Measurements from ENCODE around the gene PTPRK.

PTPRK gene

DNA sequence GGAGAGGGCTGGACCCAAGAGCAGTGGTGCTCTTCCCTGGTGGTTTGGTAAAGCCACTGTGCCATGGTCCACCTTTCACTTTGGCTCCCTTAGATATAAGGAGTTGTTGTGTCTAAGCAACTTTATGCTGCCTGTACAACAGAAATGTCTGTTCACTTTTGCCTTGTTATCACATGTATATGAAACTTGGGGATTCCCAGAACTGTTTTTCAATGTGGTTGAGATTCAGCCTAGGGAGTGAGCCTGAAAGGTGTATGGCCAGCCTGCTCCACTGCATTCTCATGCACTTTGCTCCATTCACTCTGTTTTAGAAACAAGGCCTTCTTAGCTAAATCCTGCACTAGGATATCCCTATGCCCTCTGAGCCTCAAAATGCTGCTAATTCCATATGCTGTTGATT lies 385.1 kb downstream of the PTPRK start:
- H3K9me3 ChIP-seq: no peaks in the 10 kb centered on the region
- no peaks in the 10 kb centered on the region for H3K27me3 ChIP-seq
- no peak for TF ChIP-seq CTCF (IDR thresholded peaks at IDR 0.05; ENCODE audit: low read depth, low read length)
- no peak overlapping the region for H3K4me3 ChIP-seq (ENCODE audit: low read depth, low read length)
- no peaks in the 10 kb centered on the region for H3K36me3 ChIP-seq
- DNase-seq: no peak
- peaks cover 23% of the 10 kb centered on the region for H3K4me1 ChIP-seq

- Histone ChIP-seq H3K9me3 (no peaks in the 10 kb centered on the region), H3K4me1 (peaks cover 2% of the 10 kb centered on the region; the same call in 1 of the 2 replicates), H3K4me3 (ENCODE audit: low read depth, low read length) (no peak overlapping the region), H3K27me3 (no peaks in the 10 kb centered on the region), H3K36me3 (no peaks in the 10 kb centered on the region)
- no peak for TF ChIP-seq CTCF (IDR thresholded peaks at IDR 0.05; ENCODE audit: low read depth, low read length)
- DNase-seq: no peak
Measured at GRCh38 chr6:128131566-128131965, 388.8 kb downstream of the PTPRK start.

GRCh38 chr6:128131036-128131435 lies 389.4 kb downstream of the PTPRK start:
- Histone ChIP-seq H3K9me3 (no peaks in the 10 kb centered on the region), H3K27me3 (no peaks in the 10 kb centered on the region), H3K4me3 (ENCODE audit: low read depth, low read length) (no peak overlapping the region), H3K4me1 (0 out of 2 replicates have a peak, but pooled peaks cover 2% of the 10 kb centered on the region), H3K36me3 (no peaks in the 10 kb centered on the region)
- TF ChIP-seq CTCF (IDR thresholded peaks at IDR 0.05; ENCODE audit: low read depth, low read length): no peak
- no peak for DNase-seq

- peaks cover 8% of the 10 kb centered on the region for H3K4me1 ChIP-seq
- no peak overlapping the region for H3K4me3 ChIP-seq (ENCODE audit: low read depth, low read length)
- no peak for TF ChIP-seq CTCF (IDR thresholded peaks at IDR 0.05; ENCODE audit: low read depth, low read length)
- H3K36me3 ChIP-seq: no peaks in the 10 kb centered on the region
- H3K27me3 ChIP-seq: no peaks in the 10 kb centered on the region
- DNase-seq: no peak
- no peaks in the 10 kb centered on the region for H3K9me3 ChIP-seq
Measured at GRCh38 chr6:128129679-128130078, 390.7 kb downstream of the PTPRK start.

DNA sequence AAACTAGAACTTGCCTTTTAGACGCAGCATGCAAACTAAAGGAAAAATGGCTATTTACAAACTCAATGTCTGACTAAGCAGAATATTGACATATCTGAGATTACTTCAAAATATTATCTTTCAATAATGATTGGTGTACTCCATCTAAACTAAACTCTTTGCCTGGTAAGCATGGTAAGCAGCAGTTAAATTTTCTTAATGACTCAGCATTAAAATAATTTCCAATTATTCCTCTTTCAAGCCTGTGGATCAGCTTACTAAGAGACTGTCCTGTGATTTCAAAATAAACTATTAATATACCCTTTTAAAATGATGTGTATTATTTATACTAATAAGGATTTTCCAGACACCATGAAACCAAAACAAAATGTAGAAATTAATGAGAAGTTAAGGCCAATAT lies 392.7 kb downstream of the PTPRK start:
- Histone ChIP-seq H3K4me1 (peaks cover 8% of the 10 kb centered on the region), H3K27me3 (no peaks in the 10 kb centered on the region), H3K36me3 (no peaks in the 10 kb centered on the region), H3K4me3 (ENCODE audit: low read depth, low read length) (no peak overlapping the region), H3K9me3 (no peaks in the 10 kb centered on the region)
- no peak for DNase-seq
- no peak for TF ChIP-seq CTCF (IDR thresholded peaks at IDR 0.05; ENCODE audit: low read depth, low read length)

DNA sequence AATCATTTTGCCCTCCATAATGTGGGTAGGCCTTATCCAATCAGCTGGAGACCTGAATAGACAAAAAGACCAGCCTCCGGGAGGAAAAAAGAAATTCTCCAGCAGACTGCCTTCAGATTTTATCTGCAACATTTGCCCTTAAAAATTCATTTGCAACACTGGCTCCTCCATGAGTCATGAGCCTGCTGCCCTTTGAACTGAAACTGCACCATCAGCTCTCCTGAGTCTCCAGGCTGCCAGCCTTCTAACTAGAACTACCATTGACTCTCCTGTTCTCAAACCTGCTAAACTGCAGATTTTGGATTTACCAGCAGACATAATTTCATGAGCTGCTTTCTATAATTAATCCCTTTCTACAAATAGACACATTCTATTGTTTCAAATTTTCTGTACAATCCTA lies 395.7 kb downstream of the PTPRK start:
- Histone ChIP-seq H3K9me3 (no peaks in the 10 kb centered on the region), H3K36me3 (no peaks in the 10 kb centered on the region), H3K4me1 (peaks cover 5% of the 10 kb centered on the region), H3K27me3 (no peaks in the 10 kb centered on the region), H3K4me3 (ENCODE audit: low read depth, low read length) (no peak overlapping the region)
- DNase-seq: peak; percentile 22
- TF ChIP-seq CTCF (IDR thresholded peaks at IDR 0.05; ENCODE audit: low read depth, low read length): no peak

All from BE2C (cell line).